Activated T-helper 1 cell treated with anti-CD3 and anti-CD28 coated beads, Interleukin-2, amount 50 U/mL, for 16 hours (primary cell): ENCODE data around the gene CCDC148.
"Not testable (repeated sequence)": the region's sequence is repeated elsewhere in the genome, so short reads cannot be mapped to it uniquely, and the experiment has no call there.

ENCODE experiments used
- DNase-seq, 2 donors: peaks; one replicate each; pipeline ENCODE4 v3.0.0-alpha.2; 2020; ENCODE audit warnings: low read depth in 1 of 2, low spot score in 1 of 2

CCDC148 gene

DNA sequence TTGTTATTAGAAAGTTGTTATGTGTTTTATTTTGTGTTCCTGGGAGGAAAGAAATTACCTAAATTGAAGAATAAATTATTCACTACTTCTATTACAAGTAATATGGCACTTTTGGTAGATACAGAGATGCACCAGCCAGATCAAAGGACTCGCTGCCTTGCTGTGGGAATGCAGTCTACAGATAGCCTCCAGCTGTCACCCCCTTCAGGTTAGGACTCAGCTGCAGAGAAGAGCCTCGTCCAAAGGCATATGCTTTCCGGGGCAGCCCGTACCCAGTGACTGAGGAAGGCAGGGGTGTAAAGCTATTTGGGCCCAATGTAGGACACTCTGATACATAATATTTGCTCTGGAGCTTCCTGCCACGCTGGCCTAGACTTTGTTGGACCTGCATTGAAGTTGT lies 90.2 kb downstream of the CCDC148 start:
- DNase-seq = no peak

DNA sequence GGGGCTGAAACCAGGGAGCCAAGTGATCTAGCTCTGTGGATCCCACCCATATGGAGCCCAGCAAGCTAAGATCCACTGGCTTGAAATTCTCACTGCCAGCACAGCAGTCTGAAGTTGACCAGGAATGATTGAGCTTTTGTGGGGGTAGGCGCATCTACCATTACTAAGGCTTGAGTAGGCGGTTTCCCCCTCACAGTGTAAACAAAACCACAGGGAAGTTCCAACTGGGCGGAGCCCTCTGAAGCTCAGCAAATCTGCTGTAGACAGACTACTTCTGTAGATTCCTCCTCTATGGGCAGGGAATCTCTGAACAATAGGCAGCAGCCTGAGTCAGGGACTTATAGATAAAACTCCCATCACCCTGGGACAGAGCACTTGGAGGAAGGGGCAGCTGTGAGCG lies 96.7 kb downstream of the CCDC148 start:
- DNase-seq = no peak

DNA sequence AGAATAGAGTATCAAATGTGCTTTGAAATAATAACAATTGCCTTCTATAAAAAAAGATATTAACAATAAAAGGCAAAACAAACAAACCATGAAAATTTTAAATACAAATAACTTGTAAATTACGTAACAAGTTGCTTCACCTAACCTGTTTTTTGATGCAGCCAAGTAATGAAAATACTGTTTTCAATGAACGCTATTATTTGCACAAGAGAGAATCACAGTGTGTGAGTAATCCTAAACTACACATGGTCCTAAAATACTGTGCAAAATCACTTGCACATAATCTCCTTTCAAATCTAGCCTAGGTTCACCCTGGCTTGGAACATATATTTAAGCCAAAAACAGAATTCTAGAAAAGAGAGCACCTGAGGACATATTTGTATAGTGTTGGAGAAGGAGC lies 98.9 kb downstream of the CCDC148 start:
- DNase-seq = no peak

DNA sequence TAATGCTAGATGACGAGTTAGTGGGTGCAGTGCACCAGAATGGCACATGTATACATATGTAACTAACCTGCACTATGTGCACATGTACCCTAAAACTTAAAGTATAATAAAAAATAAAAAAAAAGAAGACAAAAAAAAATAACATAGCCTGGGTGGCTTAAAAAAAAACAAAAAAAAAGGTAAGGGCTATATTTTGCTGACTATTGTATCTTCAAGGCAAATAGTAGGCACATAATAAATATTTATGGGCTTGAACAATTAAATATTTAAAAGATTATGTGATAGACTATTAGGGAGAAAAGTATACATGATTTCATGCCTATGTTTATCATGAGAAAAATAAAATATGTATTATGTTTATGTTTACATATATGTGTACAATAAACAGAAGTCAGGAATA lies 99.4 kb downstream of the CCDC148 start:
- DNase-seq = no peak

DNA sequence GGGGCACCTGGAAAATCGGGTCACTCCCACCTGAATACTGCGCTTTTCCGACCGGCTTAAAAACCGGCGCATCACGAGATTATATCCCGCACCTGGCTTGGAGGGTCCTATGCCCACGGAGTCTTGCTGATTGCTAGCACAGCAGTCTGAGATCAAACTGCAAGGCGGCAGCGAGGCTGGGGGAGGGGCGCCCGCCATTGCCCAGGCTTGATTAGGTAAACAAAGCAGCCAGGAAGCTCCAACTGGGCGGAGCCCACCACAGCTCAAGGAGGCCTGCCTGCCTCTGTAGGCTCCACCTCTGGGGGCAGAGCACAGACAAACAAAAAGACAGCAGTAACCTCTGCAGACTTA lies 105.1 kb downstream of the CCDC148 start:
- DNase-seq = not testable (repeated sequence)

DNA sequence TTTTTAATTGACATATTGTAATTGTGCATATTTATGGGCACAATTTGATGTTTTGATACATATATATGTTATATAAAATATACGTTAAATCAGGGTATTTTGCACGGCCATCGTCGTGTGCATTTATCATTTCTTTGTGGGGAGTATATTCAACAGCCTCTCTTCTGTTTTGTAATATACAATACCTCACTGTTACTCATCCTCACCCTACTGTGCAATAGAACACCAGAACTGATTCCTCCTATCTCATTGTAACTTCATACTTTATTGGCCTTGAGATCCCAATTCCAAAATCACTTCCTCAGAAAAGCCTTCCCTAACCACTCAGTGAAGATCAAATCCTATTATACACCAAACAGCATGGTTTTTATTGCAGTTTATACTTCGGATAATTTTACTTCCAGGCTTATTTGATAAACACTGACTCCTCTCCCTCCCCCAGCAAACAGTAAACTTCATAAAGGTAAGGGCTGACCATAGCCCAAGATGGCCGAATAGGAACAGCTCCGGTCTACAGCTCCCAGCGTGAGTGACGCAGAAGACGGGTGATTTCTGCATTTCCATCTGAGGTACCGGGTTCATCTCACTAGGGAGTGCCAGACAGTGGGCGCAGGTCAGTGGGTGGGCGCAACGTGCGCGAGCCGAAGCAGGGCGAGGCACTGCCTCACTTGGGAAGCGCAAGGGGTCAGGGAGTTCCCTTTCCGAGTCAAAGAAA lies 105.6 kb downstream of the CCDC148 start:
- not testable (repeated sequence) for DNase-seq

DNA sequence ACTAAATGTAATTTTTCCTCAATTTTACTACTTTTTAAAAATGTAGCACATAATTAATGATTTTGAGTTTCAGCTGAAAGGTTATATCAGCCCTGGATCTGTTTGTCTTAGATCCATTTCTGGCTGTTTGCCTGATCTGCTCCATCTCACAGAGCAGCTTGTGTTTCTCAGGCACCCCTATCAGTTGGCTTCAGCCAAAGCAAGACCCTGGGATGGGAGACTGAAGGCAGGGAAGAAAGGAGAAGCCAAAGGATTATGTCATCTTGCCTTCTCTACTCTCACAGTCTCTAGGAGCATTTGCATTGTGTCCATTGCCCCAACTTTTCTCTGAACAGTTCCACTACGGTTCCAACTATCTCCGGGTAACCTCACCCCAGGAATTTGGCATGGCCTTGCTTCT lies 110.5 kb downstream of the CCDC148 start:
- DNase-seq = no peak

DNA sequence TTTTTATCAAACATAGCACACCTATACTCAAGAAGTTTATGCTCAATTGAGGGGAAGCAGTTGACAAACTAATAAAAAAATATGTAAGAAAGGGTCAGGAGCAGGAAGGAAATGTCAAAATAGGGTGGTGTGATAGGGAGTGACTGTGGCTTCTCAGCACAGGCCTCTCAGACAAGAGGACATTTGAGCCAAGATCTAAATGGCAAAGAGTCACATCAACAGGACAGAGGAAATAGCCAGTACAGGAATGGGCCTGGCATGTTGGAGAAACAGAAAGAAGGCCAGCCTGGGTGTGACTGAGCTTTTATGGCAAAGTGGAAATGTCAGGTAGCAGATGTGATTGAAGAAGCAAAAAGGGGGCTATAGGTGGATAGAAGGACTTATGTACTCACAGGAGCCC lies 117.0 kb downstream of the CCDC148 start:
- no peak for DNase-seq

DNA sequence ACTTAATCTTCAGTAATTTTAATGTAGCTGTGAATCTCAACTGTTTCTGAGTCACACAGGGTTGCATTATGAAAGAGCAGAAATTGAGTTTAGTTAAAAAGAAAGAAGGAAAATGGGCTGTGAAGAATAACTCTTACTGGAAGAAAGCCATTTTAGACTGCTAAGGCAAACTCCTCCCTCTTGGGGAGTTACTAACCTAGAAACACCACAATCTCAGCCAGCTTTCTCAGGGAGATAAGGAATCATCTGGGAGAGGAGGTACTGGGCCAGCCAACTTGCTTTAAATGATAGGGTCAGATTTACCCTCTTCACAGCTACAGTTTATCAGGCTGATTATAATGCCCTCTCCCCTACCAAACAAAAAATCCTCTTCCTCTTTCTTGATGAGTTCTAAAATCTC lies 119.5 kb downstream of the CCDC148 start:
- no peak for DNase-seq

DNA sequence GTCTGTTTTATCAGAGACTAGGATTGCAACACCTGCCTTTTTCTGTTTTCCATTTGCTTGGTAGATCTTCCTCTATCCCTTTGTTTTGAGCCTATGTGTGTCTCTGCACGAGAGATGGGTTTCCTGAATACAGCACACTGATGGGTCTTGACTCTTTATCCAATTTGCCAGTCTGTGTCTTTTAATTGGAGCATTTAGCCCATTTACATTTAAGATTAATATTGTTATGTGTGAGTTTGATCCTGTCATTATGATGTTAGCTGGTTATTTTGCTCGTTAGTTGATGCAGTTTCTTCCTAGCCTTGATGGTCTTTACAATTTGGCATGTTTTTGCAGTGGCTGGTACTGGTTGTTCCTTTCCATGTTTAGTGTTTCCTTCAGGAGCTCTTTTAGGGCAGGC lies 124.8 kb downstream of the CCDC148 start:
- DNase-seq = not testable (repeated sequence)

DNA sequence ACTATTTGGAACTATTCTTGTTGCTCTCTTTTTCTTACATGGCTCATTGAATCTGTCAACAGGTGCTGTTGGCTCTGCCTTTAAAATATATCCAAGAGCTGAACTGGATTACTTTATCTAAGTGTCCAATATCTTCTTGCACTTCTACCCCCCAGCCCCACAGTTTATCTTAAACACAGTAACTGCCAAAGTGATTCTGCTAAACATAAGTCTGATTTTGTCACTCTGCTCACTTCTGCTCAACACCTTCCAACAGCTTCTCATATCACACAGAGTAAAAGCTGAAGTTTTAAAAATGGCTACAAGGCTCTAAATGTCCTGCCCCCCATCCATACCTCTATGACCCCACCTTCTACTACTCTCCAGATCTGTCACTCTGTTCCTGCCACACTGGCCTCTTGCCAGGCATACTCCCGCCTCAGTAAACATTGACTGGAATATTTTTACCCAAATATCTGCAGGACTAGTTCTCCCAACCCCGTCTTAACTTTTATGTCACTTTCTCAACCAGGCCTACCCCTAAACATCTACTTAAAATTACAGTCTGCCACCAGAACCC lies 130.7 kb downstream of the CCDC148 start:
- DNase-seq = no peak

DNA sequence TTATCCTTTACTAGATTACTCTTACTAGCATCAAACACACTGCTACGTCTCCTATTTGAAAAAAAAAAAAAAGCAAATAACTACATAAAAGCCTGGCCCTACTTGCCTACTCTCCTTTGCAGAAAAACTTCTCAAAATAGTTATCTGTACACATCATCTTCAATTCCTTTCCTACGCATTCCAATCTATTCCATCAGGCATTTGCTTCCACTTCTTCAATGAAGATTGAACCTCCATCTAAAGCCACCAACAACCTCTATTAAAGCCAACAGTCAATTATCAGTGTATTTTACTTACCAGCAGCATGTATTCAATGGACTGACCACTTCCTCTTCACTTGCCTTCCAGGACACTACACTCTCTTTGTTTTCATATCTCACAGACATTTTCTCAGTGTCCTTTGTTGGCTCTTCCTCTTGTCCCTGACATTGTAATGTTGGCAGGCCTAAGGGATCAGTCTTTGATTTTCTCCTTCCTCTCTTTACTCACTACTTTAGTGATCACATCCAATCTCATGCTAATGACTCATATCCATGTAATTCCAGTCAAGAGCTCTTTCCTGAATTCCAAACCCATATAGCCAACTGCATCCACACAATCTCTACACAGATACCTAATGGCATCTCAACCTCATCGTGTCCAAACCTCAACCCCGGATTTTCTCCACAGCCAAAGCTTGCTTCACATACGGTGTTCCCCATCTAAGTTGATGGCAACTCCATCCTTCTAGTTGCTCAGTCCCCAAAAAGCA lies 131.3 kb downstream of the CCDC148 start:
- no peak for DNase-seq

DNA sequence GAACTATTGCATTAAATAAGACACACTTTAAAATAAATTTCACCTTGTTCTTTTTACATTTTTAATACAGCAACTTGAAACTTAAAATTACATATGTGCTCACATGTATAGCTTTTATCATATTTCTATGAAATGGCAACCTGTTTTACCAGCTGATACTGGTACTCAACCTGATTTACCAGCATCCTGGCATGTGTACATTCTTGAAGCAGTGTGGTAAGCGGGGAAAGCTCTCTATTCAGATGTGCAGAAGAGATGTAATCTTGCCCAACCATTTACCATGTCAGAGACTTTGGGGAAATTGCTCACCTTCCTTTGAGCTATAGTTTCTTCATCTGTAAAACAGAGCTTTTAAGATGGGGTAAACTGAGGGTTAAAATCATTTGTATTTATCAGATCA lies 133.2 kb downstream of the CCDC148 start:
- DNase-seq = no peak

DNA sequence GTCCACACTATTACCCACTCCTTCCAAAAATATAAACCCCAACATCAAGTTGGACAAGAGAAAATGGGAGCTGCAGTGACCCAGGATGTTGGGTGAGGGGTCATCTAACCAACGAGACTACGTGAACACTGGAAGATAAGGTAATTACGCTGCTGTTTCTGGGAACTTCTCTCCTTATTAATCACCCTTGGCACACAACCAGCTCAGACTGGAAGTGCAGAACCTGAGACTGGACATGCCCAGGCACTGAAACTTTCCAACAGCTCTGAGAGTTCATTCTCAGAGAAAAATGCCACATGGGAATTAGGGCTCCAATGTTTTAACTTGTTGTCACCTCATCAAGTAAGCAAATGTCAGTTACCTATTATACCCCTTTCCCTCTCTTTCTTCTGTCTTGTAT lies 135.3 kb downstream of the CCDC148 start:
- no peak for DNase-seq

DNA sequence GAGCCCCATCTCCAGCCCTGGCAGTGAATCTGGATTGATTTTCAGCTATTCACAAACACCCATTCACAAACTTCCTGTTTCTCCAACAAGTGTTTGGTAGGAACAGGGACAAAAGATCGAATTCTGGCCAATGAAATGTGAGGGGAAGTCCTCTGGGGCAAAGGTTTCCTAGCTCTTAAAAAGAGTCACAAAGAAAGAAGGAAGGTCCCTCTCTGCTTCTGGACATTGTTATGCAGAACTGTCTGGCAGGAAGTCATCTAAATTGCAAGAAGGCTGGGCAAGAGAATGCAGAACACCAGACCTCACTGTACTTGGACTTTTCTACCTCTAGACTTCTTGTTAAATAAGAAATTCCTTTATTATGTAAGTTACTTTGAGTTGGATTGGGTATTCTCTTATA lies 137.3 kb downstream of the CCDC148 start:
- DNase-seq = no peak

DNA sequence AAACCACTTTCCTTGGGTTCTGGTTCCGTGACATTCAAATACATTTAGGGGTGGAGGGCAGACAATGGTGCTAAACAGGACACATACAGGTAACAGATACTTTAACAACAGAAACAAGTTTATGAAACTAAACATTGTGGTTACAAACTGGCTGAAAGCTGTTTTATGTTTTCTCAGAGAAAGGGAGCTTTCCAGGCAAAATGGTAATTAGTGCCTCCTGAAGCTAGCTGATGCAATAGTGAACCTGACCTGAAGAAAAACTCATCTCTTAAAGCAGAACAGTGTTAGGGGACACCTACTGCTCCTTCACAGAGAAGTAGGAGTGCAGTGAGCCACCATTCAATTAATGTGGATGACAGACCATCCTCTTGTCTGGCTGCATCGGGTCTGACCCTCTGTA lies 138.9 kb downstream of the CCDC148 start:
- DNase-seq = no peak

DNA sequence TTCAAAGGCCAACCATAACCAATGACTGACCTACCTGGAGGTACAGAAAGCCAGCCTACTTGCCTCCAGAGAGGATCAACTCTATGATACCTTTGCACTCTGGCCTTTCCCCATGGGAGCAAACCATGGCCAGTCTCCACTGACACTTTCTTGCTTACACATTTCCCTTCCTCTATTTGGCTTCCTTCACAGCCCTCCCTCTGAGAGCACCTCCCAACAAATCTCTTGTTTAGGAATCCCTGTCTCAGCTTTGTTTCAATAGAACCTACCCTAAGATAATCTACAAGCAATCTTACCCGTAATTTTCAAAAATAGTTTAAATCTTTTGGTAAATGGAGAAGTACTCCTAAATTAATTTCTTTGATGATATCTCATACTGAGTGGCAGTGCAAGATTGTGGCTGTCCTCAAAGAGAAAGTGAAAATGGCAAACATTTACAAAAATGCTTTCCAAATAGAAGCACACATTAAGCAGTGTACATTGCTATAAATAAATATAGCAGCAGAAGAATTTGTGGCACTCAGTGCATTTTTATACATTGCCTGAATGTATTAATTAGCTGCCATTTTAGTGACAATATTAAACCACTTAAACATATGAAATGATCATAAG lies 140.6 kb downstream of the CCDC148 start:
- DNase-seq = no peak

DNA sequence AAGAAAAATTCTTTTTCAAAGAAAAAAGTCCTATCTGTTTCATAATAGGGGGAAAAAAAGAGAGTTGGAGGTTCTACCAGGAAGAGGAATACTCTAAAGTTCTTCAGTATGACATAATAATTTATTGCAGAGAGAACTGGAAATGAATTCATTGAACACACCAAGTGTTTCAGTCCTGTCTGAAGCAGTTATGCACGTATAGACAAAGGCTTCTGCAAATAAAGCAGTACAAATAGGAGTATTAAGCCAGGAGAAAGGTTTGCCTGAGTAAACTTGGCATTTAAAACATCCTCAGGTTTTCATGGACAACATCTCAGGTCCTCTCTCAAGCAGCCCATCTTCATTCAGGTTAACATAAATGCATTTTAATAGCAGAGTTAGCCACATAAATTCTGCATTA lies 141.6 kb downstream of the CCDC148 start:
- no peak for DNase-seq

DNA sequence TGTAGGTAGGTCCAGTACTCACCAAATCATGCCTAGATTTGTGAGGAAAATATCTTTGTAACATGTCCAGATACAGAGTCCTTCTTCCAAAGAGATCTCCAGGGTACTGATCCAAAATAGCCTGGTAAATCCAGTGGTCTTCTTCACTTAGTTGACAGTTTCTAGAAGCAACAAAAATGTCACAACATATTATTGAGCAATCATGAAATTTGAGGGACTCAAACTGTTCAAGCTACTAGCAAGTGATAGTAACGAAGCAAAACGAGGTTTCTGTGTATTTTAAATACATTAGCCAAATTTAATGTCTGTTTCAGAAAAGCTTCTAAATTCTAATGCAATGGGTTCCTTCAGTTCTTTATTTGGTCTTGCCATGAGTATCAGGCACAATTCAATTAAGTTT lies 142.8 kb downstream of the CCDC148 start:
- no peak for DNase-seq

DNA sequence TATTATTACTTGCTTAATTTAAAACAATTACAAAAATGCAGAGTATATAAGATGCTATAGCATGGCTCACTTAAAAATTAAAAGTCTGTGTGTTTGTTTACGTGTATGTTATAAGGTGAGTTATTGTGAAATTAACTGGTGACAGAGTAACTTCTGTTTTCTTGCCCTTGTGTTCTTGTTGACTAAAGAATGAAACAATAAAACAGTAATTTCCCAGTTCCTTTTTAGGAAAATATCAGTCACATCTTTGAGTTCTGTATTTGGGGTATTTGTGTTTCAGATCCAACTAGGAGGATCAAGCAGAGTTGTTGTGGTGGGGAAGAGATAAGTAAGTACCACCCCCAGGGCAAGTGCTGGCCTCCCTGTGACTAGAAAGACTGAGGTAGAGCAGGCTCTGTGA lies 143.6 kb downstream of the CCDC148 start:
- DNase-seq = no peak

DNA sequence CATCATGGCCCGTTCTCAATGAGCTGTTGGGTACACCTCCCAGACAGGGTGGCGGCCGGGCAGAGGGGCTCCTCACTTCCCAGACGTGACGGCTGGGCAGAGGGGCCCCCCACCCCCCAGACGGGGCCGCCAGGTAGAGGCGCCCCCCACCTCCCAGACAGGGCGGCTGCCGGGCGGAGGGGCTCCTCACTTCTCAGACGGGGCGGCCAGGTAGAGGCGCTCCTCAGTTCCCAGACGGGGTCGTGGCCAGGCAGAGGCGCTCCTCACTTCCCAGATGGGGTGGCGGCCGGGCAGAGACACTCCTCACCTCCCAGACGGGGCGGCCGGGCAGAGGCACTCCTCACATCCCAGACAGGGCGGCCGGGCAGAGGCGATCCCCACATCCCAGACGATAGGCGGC lies 146.1 kb downstream of the CCDC148 start:
- not testable (repeated sequence) for DNase-seq

DNA sequence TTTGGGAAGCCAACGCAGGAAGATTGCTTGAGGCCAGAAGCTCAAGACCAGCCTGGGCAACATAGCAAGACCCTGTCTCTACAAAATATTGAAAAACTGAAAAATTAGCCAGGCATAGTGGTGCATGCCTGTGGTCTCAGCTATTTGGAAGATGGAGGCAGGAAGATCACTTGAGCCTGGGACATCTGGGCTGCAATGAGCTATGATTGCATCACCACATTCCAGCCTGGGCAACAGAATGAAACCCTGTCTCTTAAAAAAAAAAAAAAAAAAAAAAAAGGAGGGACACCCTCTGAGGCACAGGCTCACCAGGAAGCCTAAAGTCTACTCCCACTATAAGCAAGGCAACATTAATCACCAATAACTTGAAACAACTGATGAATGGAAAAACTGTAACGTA lies 151.1 kb downstream of the CCDC148 start:
- DNase-seq = no peak
